Smooth muscle cell (in vitro differentiated cells): ENCODE results near the gene CHST5. TPM values are rescaled to one million over a fixed set of nuclear protein-coding genes. Genes with fewer than 3 reads are reported as not detected.
A peak's percentile ranks its signal among the peaks of the same experiment; 100 is the strongest.

ENCODE experiments used
- DNase-seq: peaks from one replicate; lab custom pipeline; 2025; ENCODE audit not compliant: unreplicated experiment; lab: John Stamatoyannopoulos, UW
- H2AFZ ChIP-seq: fragments of 200-600 bp; sonication (generic); 2 replicates; pipeline ENCODE4 v1.6.0; 2016; ENCODE audit warnings: antibody characterized with exemption, low read depth, mild to moderate bottlenecking
- H3F3A ChIP-seq: fragments of 200-600 bp; sonication (generic); 2 replicates; pipeline ENCODE4 v1.6.0; 2017; ENCODE audit warnings: antibody characterized with exemption, low read depth
- H3K27ac ChIP-seq: fragments of 200-600 bp; sonication (generic); 2 replicates; pipeline ENCODE4 v1.5.1; 2016; ENCODE audit warnings: low read depth, mild to moderate bottlenecking
- H3K27me3 ChIP-seq: fragments of 200-600 bp; sonication (generic); 2 replicates; pipeline ENCODE4 v1.6.1; 2016; ENCODE audit warnings: low read depth, mild to moderate bottlenecking
- H3K36me3 ChIP-seq: fragments of 200-600 bp; sonication (generic); 2 replicates; pipeline ENCODE4 v1.5.1; 2016; ENCODE audit warnings: low read depth
- H3K4me1 ChIP-seq: fragments of 200-600 bp; sonication (generic); 2 replicates; pipeline ENCODE4 v1.5.1; 2016; ENCODE audit warnings: low read depth
- H3K4me2 ChIP-seq: fragments of 200-600 bp; sonication (generic); 2 replicates; pipeline ENCODE4 v1.6.0; 2016; ENCODE audit warnings: mild to moderate bottlenecking
- H3K4me3 ChIP-seq: fragments of 200-600 bp; sonication (generic); 2 replicates; pipeline ENCODE4 v1.5.1; 2016; ENCODE audit warnings: mild to moderate bottlenecking
- H3K79me2 ChIP-seq: fragments of 200-600 bp; sonication (generic); 2 replicates; pipeline ENCODE4 v1.6.0; 2016; ENCODE audit warnings: low read depth, mild to moderate bottlenecking
- H3K9ac ChIP-seq: fragments of 200-600 bp; sonication (generic); 2 replicates; pipeline ENCODE4 v1.6.0; 2016; ENCODE audit warnings: low read depth
- H3K9me3 ChIP-seq: fragments of 200-600 bp; sonication (generic); replicated peaks from 2 replicates; pipeline ENCODE4 v1.5.1; 2016; ENCODE audit warnings: low read depth
- H4K20me1 ChIP-seq: fragments of 200-600 bp; sonication (generic); 2 replicates; pipeline ENCODE4 v1.6.0; 2016; ENCODE audit warnings: low read depth
- CTCF ChIP-seq: fragments of 200-600 bp; sonication (generic); IDR thresholded peaks from 2 replicates; pipeline ENCODE4 v1.5.1; 2017; ENCODE audit warnings: borderline replicate concordance, mild to moderate bottlenecking, antibody characterized with exemption; ENCODE audit not compliant: insufficient read depth, poor library complexity, severe bottlenecking
- WGBS: methylation state at CpG from one replicate; pipeline ENCODE4 v1.1.7; 2016; ENCODE audit warnings: low lambda C conversion rate; 5-methylcytosine and 5-hydroxymethylcytosine counted together
- polyA plus RNA-seq: library from polyadenylated mRNA; unstranded; fragments of >200 nt; fragmentation: Nextera tagmentation; extraction: Ambion mirVana; gene quantifications from 2 replicates; pipeline ENCODE4 v1.2.1, GENCODE V29; 2016
- total RNA-seq: library from RNA; depleted of rRNA; stranded (reverse); fragments of >200 nt; gene quantifications from 2 replicates; pipeline ENCODE4 v1.2.3, GENCODE V29; 2014

CHST5 gene
- total and polyA plus RNA-seq, 2 experiments from 2014 or later: not detected

GRCh38 chr16:75559564-75560372, 23.9 kb upstream of the CHST5 start:
- no peaks in the 10 kb centered on the region for H3K27me3 ChIP-seq
- H3K4me2 ChIP-seq: peak overlapping the region; percentile 34
- H4K20me1 ChIP-seq: no peaks in the 10 kb centered on the region
- H3F3A ChIP-seq: peaks cover 6% of the 10 kb centered on the region
- H2AFZ ChIP-seq: peak overlapping the region; percentile 10
- no peaks in the 10 kb centered on the region for H3K79me2 ChIP-seq
- H3K4me3 ChIP-seq: no peak overlapping the region
- no peak for DNase-seq
- H3K36me3 ChIP-seq: no peaks in the 10 kb centered on the region
- peaks cover 8% of the 10 kb centered on the region for H3K4me1 ChIP-seq
- TF ChIP-seq CTCF: no peak
- H3K27ac ChIP-seq: peak overlapping the region; percentile 55
- no peaks in the 10 kb centered on the region for H3K9me3 ChIP-seq
- 48% methylated on average over 10 of the region's 10 CpGs for WGBS
- H3K9ac ChIP-seq: no peak overlapping the region

- H2AFZ ChIP-seq: no peak overlapping the region
- H3K9me3 ChIP-seq: no peaks in the 10 kb centered on the region
- no peaks in the 10 kb centered on the region for H3K27me3 ChIP-seq
- H3K9ac ChIP-seq: no peak overlapping the region
- WGBS: 57% methylated on average over 2 of the region's 2 CpGs
- no peaks in the 10 kb centered on the region for H3F3A ChIP-seq
- no peak overlapping the region for H3K4me2 ChIP-seq
- peaks cover 4% of the 10 kb centered on the region for H3K79me2 ChIP-seq
- H3K4me3 ChIP-seq: no peak overlapping the region
- no peaks in the 10 kb centered on the region for H3K36me3 ChIP-seq
- H4K20me1 ChIP-seq: no peaks in the 10 kb centered on the region
- peak overlapping the region; percentile 55 for H3K27ac ChIP-seq
- DNase-seq: no peak
- TF ChIP-seq CTCF: no peak
- peaks cover 11% of the 10 kb centered on the region for H3K4me1 ChIP-seq
These were observed 23.0 kb upstream of the CHST5 start for GRCh38 chr16:75558846-75559401.

GRCh38 chr16:75556431-75556950, 20.6 kb upstream of the CHST5 start:
- Histone ChIP-seq H3K4me1 (peaks cover 11% of the 10 kb centered on the region), H3K36me3 (no peaks in the 10 kb centered on the region), H3K4me2 (peak overlapping the region; percentile 95), H3F3A (no peaks in the 10 kb centered on the region), H3K27ac (peak overlapping the region; percentile 85), H3K9me3 (no peaks in the 10 kb centered on the region), H4K20me1 (no peaks in the 10 kb centered on the region), H2AFZ (peak overlapping the region; percentile 92), H3K27me3 (no peaks in the 10 kb centered on the region), H3K4me3 (peak overlapping the region; percentile 57), H3K9ac (peak overlapping the region; percentile 48), H3K79me2 (peaks cover 5% of the 10 kb centered on the region)
- DNase-seq: no peak
- 44% methylated on average over 16 of the region's 16 CpGs for WGBS
- TF ChIP-seq CTCF: no peak
